Measurements from ENCODE around the gene FBXO44. TPM values are rescaled to one million over a fixed set of nuclear protein-coding genes. Genes with fewer than 3 reads are reported as not detected.

Gene FBXO44
- polyA plus RNA-seq, 3 donors, result 1.5 to 17.8 (median 2.0) TPM

DNA sequence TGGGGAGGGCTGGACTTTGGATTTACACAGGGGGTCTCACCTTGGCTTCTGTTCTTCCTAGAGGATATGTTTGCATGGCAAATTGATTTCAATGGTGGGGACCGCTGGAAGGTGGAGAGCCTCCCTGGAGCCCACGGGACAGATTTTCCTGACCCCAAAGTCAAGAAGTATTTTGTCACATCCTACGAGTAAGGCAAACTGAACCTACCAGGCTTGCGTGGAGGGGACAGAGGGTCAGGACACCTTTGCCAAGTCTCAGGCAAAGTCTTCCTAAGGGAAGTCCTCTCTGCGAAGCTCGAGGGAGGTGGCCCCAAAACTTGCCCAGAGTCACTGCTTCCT lies 16.5 kb downstream of the FBXO44 start:
- no peaks in the 10 kb centered on the region for H3K9me3 Mint-ChIP-seq
- peaks cover 39 to 66% of the 10 kb centered on the region in 2 donors for H3K36me3 ChIP-seq (replicated peaks in 1 of 2; ENCODE audit: control insufficient read depth in 1 of 2, insufficient read depth in 2 of 2, low read length in 2 of 2)
- DNase-seq, result no peak

DNA sequence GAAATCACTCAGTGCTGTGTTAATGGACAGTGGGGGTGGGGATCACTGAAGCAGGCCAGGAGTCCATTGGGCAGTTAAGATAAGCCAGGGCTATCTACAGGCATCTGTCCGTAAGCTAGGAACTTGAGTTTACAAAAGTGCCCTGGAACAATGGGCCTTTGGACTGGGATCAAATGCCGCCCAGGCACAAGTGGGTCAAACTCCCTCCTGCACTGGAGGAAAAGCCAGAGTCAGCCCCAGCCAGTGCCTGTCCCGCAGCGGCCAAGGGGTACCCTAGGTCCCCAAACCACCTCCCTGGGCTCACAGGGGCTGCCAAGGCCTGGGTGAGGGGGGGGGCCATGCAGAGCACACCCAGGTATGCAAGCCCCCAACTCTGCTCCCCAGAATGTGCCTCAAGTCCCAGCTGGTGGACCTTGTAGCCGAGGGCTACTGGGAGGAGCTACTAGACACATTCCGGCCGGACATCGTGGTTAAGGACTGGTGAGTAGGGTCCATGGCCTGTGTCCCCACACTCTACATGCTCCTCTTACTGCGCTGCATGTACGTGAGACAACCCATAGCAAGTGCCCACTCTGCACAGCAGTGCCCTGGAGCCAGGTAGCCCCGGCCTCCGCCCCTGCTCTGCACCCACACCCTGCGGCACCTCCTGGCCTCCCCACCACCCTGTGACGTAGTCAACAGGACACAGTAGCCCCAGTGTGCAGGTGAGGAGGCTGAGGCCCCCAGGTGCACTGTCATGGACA lies 17.0 kb downstream of the FBXO44 start:
- peaks cover 18 to 20% of the 10 kb centered on the region in 2 donors for H3K4me1 ChIP-seq (ENCODE audit: control insufficient read depth in 1 of 2, insufficient read depth in 2 of 2, low read length in 2 of 2)
- H3K27ac Mint-ChIP-seq, result peak overlapping the region in 1 of 7 donors; percentile 33
- H3K36me3 Mint-ChIP-seq, result peaks cover 47 to 78% of the 10 kb centered on the region in 2 donors

More for the DNA sequence above, 16.5 kb downstream of the FBXO44 start:
- no peaks in the 10 kb centered on the region for H3K27me3 Mint-ChIP-seq (ENCODE audit: low read depth in 3 of 3)
- H3K4me1 Mint-ChIP-seq, result peaks cover 15% of the 10 kb centered on the region
- Histone ChIP-seq H3K9me3 (replicated peaks in 1 of 2; ENCODE audit: control insufficient read depth in 1 of 2, insufficient read depth in 1 of 2, low read length in 2 of 2) (no peaks in the 10 kb centered on the region), H3K9ac (ENCODE audit: insufficient read depth, low read length, poor library complexity, severe bottlenecking) (no peak overlapping the region), H3K27ac (ENCODE audit: low read depth in 1 of 2, low read length in 2 of 2) (peak overlapping the region; percentile 35 to 70), H3K79me2 (ENCODE audit: insufficient read depth, low read length) (peaks cover 5% of the 10 kb centered on the region), H3K4me3 (replicated peaks in 1 of 3; ENCODE audit: low read depth in 2 of 3, low read length in 3 of 3) (no peak overlapping the region), H3K27me3 (ENCODE audit: control insufficient read depth in 2 of 2, insufficient read depth in 2 of 2, low read length in 2 of 2) (no peaks in the 10 kb centered on the region), H4K20me1 (ENCODE audit: insufficient read depth, low read length) (peaks cover 26% of the 10 kb centered on the region), H3K4me2 (replicated peaks; ENCODE audit: extremely low read depth, low read length, poor library complexity, severe bottlenecking) (no peak overlapping the region), H3K4me1 (ENCODE audit: control insufficient read depth in 1 of 2, insufficient read depth in 2 of 2, low read length in 2 of 2) (peaks cover 18 to 20% of the 10 kb centered on the region in 2 donors), H2AFZ (ENCODE audit: insufficient read depth, low read depth, low read length, poor library complexity, severe bottlenecking) (no peak overlapping the region)
- TF ChIP-seq, protein P1, sequence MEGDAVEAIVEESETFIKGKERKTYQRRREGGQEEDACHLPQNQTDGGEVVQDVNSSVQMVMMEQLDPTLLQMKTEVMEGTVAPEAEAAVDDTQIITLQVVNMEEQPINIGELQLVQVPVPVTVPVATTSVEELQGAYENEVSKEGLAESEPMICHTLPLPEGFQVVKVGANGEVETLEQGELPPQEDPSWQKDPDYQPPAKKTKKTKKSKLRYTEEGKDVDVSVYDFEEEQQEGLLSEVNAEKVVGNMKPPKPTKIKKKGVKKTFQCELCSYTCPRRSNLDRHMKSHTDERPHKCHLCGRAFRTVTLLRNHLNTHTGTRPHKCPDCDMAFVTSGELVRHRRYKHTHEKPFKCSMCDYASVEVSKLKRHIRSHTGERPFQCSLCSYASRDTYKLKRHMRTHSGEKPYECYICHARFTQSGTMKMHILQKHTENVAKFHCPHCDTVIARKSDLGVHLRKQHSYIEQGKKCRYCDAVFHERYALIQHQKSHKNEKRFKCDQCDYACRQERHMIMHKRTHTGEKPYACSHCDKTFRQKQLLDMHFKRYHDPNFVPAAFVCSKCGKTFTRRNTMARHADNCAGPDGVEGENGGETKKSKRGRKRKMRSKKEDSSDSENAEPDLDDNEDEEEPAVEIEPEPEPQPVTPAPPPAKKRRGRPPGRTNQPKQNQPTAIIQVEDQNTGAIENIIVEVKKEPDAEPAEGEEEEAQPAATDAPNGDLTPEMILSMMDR (IDR thresholded peaks at IDR 0.05), result no peak
- H3K36me3 Mint-ChIP-seq, result peaks cover 49 to 75% of the 10 kb centered on the region in 2 donors
- WGBS (ENCODE audit: insufficient coverage), result 60% methylated on average over 5 of the region's 6 CpGs
- no peak overlapping the region for H3K4me3 Mint-ChIP-seq
- H3K27ac Mint-ChIP-seq, result peak overlapping the region in 2 of 7 donors; percentile 18 to 33
- intact Hi-C loops (cut with micrococcal nuclease), result loop anchor here in 1 of 2 donors (5.0 kb wide), 1 partner anchor 46 kb away; no protein-coding TSS in a partner anchor

More for the DNA sequence above, 17.0 kb downstream of the FBXO44 start:
- Histone ChIP-seq H3K9ac (ENCODE audit: insufficient read depth, low read length, poor library complexity, severe bottlenecking) (no peak overlapping the region), H3K27me3 (ENCODE audit: control insufficient read depth in 2 of 2, insufficient read depth in 2 of 2, low read length in 2 of 2) (no peaks in the 10 kb centered on the region), H3K36me3 (replicated peaks in 1 of 2; ENCODE audit: control insufficient read depth in 1 of 2, insufficient read depth in 2 of 2, low read length in 2 of 2) (peaks cover 39 to 72% of the 10 kb centered on the region in 2 donors), H3K4me2 (replicated peaks; ENCODE audit: extremely low read depth, low read length, poor library complexity, severe bottlenecking) (no peak overlapping the region), H4K20me1 (ENCODE audit: insufficient read depth, low read length) (peaks cover 25% of the 10 kb centered on the region), H3K4me3 (replicated peaks in 1 of 3; ENCODE audit: low read depth in 2 of 3, low read length in 3 of 3) (no peak overlapping the region), H2AFZ (ENCODE audit: insufficient read depth, low read depth, low read length, poor library complexity, severe bottlenecking) (no peak overlapping the region), H3K9me3 (replicated peaks in 1 of 2; ENCODE audit: control insufficient read depth in 1 of 2, insufficient read depth in 1 of 2, low read length in 2 of 2) (no peaks in the 10 kb centered on the region), H3K27ac (ENCODE audit: low read depth in 1 of 2, low read length in 2 of 2) (peak overlapping the region; percentile 35 to 70), H3K79me2 (ENCODE audit: insufficient read depth, low read length) (peaks cover 1% of the 10 kb centered on the region)
- Mint-ChIP-seq H3K9me3 (no peaks in the 10 kb centered on the region), H3K27me3 (ENCODE audit: low read depth in 3 of 3) (no peaks in the 10 kb centered on the region), H3K4me3 (no peak overlapping the region), H3K4me1 (peaks cover 15% of the 10 kb centered on the region)
- peak in 1 of 3 donors; percentile 27 for DNase-seq
- WGBS (ENCODE audit: insufficient coverage), result 95% methylated on average over 7 of the region's 14 CpGs
- intact Hi-C loops (cut with micrococcal nuclease), result loop anchor here in 1 of 2 donors (5.0 kb wide), 1 partner anchor 46 kb away; no protein-coding TSS in a partner anchor
- TF ChIP-seq, protein P1 (IDR thresholded peaks at IDR 0.05), result no peak
